Fibroblast of gingiva (primary cell): ENCODE results near the gene PLEKHG5.

Experiments
- DNase-seq: peaks from one replicate; pipeline ENCODE4 v3.0.0-alpha.2; 2011; ENCODE audit warnings: low read depth

The PLEKHG5 gene

DNA sequence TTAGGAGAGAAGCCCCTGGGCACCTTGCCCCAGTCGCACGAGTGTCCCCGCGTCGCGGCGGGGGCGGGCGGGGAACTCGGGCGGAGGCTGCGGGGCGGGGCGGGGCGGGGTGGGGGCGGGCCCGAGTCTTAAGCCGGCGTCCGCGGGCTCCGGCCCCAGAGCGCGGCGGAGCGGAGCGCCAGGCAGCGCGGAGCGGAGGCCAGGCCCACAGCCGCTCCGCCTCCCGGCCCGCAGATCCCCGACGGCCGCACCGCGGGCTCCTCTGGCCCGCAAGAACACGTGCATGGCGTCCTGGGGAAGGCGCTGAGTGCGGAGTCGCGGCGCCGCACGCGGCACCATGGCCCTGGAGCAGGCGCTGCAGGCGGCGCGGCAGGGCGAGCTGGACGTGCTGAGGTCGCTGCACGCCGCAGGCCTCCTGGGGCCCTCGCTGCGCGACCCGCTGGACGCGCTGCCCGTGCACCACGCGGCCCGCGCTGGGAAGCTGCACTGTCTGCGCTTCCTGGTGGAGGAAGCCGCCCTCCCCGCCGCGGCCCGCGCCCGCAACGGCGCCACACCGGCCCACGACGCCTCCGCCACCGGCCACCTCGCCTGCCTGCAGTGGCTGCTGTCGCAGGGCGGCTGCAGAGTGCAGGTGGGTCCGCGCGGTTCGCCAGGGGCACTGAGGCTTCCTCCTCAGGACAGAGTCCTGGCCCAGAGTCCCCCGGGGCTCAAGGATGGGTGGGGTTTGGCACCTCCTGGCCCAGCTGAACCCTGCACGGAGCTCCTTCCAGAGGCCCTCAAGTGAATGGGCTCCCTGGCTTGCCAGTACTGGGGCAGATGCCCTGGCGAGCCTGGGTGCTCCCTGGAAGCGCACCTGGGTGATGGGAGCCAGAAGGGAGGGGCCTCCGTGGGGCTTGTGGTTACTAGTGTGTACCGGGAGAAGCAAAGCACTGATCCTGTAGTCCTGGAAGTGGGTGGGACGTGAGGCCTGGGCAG lies 66.6 kb downstream of the PLEKHG5 start, which contains the start of gene ESPN:
ESPN (plus strand) TSS at position 158 of the 975 bp plus-strand sequence; CDS start at position 338, 180 bp downstream.
- DNase-seq: no peak

DNA sequence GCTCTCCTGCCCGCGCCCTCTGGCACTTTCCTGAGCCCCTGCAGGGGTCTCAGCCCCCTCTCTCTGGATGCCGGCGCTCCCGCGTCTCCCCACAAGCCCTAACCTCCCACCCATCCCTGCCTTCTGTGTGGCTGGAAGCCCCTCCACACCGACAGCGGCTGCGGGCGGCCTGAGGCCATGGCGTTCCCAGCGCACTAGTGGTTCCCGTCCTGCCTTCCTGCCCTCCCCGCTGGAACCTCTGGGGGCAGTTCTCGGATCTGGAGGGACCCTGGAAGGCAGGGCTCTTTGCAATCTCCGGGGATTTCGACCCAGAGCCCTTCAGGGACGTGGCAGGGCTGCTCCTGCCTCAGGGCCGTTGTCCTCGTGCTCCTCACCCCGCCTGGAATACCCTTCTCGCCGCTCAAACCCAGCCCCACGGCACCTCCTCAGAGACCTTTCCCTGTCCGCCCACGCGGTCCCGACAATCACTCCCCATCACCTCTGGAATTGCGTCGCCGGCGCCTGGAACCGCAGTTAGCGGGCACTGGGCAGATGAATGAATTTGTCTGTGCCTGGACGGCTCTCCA lies 67.4 kb downstream of the PLEKHG5 start:
- no peak for DNase-seq

DNA sequence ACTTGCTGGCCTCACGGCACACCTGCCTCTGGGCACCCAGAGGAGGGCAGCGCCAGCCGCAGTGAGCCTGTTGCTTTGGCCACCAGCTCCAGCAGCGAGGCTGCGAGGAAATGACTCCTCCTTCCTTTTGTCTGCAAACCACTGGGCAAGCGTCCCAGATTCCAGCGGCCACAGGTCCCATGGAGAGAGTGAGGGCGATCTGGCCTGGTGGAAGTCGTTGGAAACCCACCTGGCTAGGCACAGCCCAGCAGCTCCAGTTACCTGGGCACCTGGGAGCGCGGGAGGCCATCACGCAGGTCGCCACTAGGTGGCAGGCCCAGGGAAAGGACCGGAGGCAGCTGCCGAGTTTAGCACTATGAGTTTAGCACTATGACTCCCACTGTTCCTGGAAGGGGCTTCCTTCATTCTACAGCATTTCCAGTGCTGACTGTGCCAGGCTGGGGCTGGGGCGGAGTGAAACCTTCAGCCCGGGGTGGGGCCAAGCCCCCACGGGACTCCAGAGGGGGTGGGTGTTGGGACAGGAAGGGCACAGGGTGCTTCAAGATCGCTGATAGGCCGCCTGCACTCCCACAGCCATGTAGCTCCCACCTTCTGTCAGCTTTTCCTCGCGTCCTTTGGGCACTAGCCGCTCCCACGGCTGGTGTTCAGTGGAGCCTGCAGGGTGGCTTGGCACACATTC lies 68.0 kb downstream of the PLEKHG5 start:
- DNase-seq: no peak

DNA sequence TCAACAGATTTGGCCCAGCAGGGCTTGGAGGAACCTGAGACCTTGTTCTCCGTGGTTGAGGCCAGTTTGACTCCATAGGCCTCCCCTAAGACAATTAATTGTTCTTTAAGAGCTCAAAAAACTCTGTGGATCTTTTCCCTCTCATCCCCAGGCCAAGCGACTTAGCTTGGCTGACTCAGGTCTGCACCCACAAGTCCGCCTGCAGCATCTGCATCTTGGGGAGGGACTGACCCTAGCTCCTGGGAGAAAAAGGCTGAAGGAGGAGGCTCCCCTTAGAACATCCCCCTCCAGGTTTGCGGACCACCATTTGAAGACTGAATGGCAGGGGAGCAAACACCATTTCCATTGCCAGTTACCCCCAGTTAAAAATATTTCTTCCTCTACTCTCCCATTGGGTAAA lies 70.2 kb downstream of the PLEKHG5 start:
- DNase-seq: no peak

DNA sequence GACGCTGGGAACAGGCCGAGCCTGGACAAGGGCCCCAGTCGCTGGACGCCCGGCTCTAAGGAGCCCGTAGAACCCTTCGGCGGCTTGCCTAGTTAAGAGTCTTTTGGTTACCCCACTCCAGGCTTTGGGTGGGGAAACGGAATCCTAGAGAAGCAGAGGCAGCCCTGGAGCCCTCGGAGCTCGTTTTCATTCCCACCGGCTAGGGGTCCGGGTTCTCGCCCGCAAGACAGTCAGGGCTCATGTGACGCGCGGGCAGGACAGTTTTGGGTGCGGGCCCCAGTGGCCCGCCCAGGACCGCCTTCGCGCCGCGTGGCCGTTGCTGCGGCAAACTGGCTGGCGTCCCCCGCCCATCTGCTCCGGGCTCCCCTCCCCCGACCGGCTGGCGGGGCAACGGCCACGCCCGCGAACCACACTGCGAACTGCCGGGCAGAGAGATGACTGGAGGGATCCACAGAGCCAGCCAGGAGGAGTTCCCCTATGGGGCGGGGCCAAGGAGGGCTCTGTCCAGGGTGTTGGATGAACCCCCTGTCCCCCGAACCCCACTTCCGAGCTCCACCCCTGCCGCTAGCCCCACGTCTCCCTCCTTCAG lies 70.9 kb downstream of the PLEKHG5 start:
- DNase-seq: no peak

DNA sequence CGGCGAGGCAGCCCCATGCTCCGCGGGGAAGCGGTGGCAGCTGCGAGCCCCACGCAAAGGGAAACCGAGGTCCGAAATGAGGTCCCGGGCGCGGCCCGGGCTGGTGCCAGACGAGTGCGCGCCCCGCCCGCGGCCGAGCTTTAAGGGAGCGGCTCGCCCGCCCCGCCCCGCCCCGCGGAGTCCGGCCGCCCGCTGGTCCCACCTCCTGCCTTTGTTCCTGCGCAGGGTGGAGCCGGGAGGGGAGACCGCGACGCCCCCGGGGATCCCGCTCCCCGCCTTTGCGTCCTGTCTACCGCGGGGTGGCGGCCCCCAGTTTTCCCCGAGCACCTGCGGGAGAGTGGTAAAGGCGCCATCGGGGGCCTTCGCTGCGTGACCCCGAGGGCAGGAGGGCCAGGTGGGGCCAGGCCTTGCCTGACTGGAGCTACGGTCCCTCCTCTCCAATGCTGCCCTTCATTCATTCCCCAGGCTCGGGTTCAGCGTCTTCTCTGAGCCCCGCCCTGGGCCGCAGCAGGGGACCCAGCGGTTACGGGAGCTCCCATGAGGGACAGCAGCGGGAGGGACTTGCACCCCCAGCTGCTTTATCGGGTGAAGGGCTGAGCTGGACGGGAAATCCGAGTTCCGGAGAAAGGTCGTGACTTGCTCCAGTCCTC lies 71.5 kb downstream of the PLEKHG5 start, which contains the start of gene HES2:
HES2 (minus strand) TSS at position 116 of the 650 bp plus-strand sequence; CDS start at position 17, 99 bp downstream.
- DNase-seq: no peak

DNA sequence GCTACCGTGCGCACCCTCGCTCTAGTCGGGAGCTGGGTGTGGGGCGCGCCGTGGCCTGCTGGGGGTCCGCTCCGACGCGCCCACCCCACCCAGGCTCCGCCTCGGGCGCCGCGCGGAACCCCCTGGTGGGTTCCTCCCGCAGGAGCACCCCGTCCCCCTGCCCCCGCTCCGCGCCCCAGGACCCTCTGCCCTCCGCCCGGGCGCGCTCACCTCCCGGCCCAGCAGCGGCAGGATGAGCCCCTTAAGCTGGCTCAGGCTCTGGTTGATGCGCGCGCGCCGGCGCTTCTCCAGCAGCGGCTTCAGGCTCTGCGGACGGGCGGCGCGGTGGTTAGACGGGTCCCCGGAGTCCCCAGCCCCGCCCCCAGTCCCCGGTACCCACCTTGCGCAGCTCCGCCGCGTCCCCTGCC lies 72.1 kb downstream of the PLEKHG5 start:
- no peak for DNase-seq

DNA sequence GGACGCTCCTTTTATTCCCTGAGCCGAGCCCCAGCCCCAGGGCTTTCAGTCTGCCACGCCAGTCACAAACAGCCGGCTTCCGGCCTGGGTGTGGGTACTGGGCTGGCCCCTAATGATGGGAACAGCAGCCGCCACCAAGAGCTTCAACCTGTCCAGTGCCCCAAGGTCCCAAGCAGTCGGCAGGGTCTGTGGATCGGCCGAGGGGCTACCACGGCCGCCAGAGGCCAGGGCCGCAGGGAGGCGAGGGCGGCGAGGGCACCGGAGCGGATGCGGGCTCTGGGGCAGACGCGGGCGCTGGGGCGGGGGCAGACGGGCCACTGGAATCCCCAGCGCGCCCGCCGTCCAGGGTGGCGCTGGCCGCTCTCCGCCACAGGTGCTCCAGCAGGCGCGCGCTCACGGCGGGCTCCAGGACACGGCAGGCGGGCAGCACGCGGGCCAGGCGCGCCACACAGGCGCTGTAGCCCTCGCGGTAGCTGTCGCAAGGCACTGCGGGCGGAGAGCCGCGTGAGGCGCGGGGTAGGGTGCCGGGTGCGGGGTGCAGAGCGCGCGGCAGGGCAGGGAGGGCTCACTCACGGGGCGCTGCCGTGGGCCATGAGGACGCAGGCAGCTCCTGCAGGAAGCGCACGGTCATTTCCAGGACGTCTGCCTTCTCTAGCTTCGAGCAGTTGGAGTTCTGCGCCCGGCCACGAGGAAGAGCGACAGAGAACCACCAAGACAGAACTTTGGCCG lies 72.6 kb downstream of the PLEKHG5 start:
- no peak for DNase-seq

DNA sequence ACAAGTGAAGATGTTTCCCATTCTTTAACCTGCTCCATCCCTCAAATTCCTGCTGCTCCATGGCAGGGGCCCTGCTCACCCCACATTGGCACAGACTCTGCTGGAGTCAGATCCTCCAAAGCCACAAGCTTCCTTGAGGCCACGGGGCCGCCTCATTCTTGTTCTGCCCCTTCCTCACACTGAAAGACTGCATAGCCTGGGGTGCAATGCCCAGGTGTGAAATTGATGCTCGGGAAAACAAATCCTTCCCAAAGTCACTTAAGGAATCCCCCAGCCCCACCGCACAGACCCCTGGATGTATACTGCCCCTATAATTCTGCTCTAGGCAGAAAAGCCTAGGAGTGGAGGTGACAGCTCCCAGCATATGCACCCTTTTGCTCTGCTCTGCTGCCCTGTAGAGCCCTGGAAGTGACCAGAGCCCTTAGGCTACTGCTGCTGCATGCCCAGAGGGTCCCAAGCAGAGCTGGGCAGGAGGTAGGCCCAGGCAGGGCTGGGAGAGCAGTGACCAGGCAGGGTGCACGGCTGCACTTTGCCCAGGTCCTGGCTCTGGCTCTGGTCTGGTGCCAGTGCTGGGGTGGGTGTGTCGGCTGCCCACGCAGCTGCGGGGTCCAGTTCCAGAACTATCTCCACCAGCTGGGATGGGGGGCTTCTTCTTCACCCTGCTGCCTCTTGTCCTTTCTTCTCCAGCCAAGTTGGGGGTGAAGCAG lies 73.4 kb downstream of the PLEKHG5 start:
- DNase-seq: no peak
